OCI-LY7 (cell line): ENCODE measurements around the gene VEGFC.

ENCODE experiments used
- EZH2phosphoT487 ChIP-seq: fragments of 200-600 bp; sonication (generic); IDR thresholded peaks from 2 replicates; pipeline ENCODE4 v1.6.1; 2018; ENCODE audit warnings: low read depth, borderline replicate concordance, mild to moderate bottlenecking, mixed run types, antibody characterized with exemption, low read length, moderate library complexity, mixed read lengths
- TF ChIP-seq, protein P1 (sequence below): fragments of 200-600 bp; sonication (generic); conservative IDR thresholded peaks from 2 replicates; pipeline ENCODE4 v1.5.1; 2014; ENCODE audit warnings: mild to moderate bottlenecking, antibody characterized with exemption, low read length, moderate library complexity, mixed read lengths

DNA sequence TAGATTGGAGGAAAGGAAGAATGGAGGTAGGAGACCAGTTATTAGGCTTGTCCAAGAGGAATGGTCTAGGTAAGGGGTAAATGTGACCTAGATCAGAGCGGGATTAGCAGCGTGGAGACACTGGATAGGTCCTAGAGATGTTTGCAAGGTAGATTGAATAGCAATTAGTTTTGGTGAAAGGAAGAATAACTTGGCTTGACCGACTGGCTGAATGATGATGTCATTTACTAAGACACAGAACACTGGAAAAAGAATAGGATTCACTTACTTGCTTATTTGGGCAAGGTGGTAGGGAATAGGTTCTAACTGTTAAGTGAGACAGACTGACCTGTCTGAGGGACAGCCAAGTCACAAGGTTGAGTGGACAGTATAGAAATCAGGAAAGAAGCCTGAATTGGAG lies 71.3 kb downstream of the VEGFC start:
- TF ChIP-seq, protein P1, sequence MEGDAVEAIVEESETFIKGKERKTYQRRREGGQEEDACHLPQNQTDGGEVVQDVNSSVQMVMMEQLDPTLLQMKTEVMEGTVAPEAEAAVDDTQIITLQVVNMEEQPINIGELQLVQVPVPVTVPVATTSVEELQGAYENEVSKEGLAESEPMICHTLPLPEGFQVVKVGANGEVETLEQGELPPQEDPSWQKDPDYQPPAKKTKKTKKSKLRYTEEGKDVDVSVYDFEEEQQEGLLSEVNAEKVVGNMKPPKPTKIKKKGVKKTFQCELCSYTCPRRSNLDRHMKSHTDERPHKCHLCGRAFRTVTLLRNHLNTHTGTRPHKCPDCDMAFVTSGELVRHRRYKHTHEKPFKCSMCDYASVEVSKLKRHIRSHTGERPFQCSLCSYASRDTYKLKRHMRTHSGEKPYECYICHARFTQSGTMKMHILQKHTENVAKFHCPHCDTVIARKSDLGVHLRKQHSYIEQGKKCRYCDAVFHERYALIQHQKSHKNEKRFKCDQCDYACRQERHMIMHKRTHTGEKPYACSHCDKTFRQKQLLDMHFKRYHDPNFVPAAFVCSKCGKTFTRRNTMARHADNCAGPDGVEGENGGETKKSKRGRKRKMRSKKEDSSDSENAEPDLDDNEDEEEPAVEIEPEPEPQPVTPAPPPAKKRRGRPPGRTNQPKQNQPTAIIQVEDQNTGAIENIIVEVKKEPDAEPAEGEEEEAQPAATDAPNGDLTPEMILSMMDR, result no peak
- no peak for TF ChIP-seq EZH2phosphoT487
